Stimulated activated CD4-positive, alpha-beta T cell treated with anti-CD3 and anti-CD28 coated beads, Interleukin-12 subunit alpha, Interleukin-12 subunit beta, amount 100 ng/mL, for 24 hours (primary cell): ENCODE results near the gene LGALS9.
"Not testable (repeated sequence)": the region's sequence is repeated elsewhere in the genome, so short reads cannot be mapped to it uniquely, and the experiment has no call there.

Source experiments
- DNase-seq, 2 experiments: peaks; one replicate each; pipeline ENCODE4 v3.0.0-alpha.2; 2020; ENCODE audit warnings: low read depth in 2 of 2

The LGALS9 gene

GRCh38 chr17:27629260-27629659 lies 1.7 kb upstream of the LGALS9 start:
- DNase-seq: not testable (repeated sequence)

GRCh38 chr17:27631411-27631760 lies 398 bp downstream of the LGALS9 start:
- DNase-seq: no peak

- no peak for DNase-seq
Measured at GRCh38 chr17:27631897-27632725, 1.1 kb downstream of the LGALS9 start.

- not testable (repeated sequence) for DNase-seq
Measured at GRCh38 chr17:27632766-27633165, 1.8 kb downstream of the LGALS9 start.

GRCh38 chr17:27633312-27634025 lies 2.5 kb downstream of the LGALS9 start:
- no peak for DNase-seq

- no peak for DNase-seq
Measured at GRCh38 chr17:27634026-27634335, 3.0 kb downstream of the LGALS9 start.

GRCh38 chr17:27634776-27635175 lies 3.8 kb downstream of the LGALS9 start:
- DNase-seq: no peak

GRCh38 chr17:27635275-27635823 lies 4.4 kb downstream of the LGALS9 start:
- no peak for DNase-seq

GRCh38 chr17:27636005-27636520 lies 5.1 kb downstream of the LGALS9 start:
- not testable (repeated sequence) for DNase-seq

- DNase-seq: not testable (repeated sequence)
Measured at GRCh38 chr17:27637818-27638217, 6.8 kb downstream of the LGALS9 start.

- DNase-seq: not testable (repeated sequence)
Measured at GRCh38 chr17:27638415-27638914, 7.5 kb downstream of the LGALS9 start.

- no peak for DNase-seq
Measured at GRCh38 chr17:27640790-27641189, 9.8 kb downstream of the LGALS9 start.

GRCh38 chr17:27644586-27644985 lies 13.6 kb downstream of the LGALS9 start:
- DNase-seq: no peak

- not testable (repeated sequence) for DNase-seq
Measured at GRCh38 chr17:27645621-27646020, 14.6 kb downstream of the LGALS9 start.

- no peak for DNase-seq
Measured at GRCh38 chr17:27646232-27646631, 15.2 kb downstream of the LGALS9 start.

GRCh38 chr17:27647765-27648164 lies 16.8 kb downstream of the LGALS9 start:
- no peak for DNase-seq

- DNase-seq: not testable (repeated sequence)
Measured at GRCh38 chr17:27649111-27649571, 18.2 kb downstream of the LGALS9 start.

- DNase-seq: no peak
Measured at GRCh38 chr17:27649929-27650328, 18.9 kb downstream of the LGALS9 start.

GRCh38 chr17:27650836-27651235 lies 19.8 kb downstream of the LGALS9 start:
- DNase-seq: no peak

GRCh38 chr17:27651411-27652345 lies 20.7 kb downstream of the LGALS9 start:
- peak; percentile 39 to 71 for DNase-seq

- not testable (repeated sequence) for DNase-seq
Measured at GRCh38 chr17:27653449-27653971, 22.5 kb downstream of the LGALS9 start.
